MM.1S (cell line): ENCODE results near the gene GPR107.

Experiments
- CTCF ChIP-seq: fragments of 300-600 bp; sonication (generic); IDR thresholded peaks from 2 replicates; pipeline ENCODE4 v1.5.1; 2016; ENCODE audit warnings: antibody characterized with exemption, low read length, mixed read lengths
- EZH2 ChIP-seq: fragments of 300-600 bp; sonication (generic); optimal IDR thresholded peaks from 2 replicates; pipeline ENCODE3; 2017; ENCODE audit warnings: low read depth, mild to moderate bottlenecking, antibody characterized with exemption, low read length, mixed read lengths
- EZH2phosphoT487 ChIP-seq: fragments of 300-600 bp; sonication (generic); IDR thresholded peaks from 2 replicates; pipeline ENCODE4 v1.6.1; 2018; ENCODE audit warnings: antibody characterized with exemption, low read length

GRCh38 chr9:130073373-130073772 lies 19.7 kb downstream of the GPR107 start:
- TF ChIP-seq CTCF (no peak), EZH2phosphoT487 (no peak), EZH2 (no peak)
